Stimulated activated CD4-positive, alpha-beta T cell treated with anti-CD3 and anti-CD28 coated beads, Interleukin-4, amount 100 ng/mL, for 48 hours (primary cell): Measurements from ENCODE around the gene KCNAB1.

ENCODE experiments used
- DNase-seq, 2 donors: peaks; one replicate each; pipeline ENCODE4 v3.0.0-alpha.2; 2020; ENCODE audit warnings: low read depth in 2 of 2

The KCNAB1 gene

DNA sequence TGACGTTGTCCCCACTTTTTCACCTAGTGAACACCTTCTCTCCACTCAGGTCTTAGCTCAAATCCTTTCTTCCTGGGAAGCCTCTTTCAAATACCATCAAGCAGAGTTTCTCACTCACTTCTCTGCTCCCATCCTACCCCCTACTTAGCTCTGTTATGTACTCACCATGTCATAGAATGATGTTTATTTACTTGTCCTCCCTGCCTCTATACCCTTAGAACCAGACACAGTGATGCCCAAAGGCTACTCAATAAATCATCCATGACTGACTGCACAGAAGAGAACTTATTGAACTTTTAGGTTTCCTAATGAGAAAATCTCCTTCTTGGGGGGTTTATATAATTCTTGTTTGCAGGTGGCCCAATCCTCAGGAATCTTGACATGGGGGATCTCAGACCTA lies 280.4 kb downstream of the KCNAB1 start:
- DNase-seq, result no peak

GRCh38 chr3:156404217-156404616 lies 283.8 kb downstream of the KCNAB1 start:
- DNase-seq, result no peak

DNA sequence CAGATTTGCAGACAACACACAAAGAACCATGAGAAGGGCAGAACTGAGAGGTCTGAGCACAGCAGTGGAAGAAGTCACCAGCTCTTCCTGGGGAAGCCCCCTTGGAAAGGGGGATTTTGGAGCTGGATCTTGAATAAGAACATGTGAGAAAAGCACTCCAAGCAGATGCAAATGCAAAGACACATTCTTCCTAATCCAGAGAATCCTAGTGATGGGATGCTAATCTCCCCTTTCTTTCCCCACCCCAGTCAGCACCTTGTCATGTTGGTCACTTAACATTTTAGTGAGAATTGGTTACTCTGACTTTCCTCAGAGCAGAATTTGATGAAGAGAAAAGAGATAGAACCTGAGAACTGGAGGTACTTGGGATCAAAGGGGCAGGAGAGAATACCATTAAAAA lies 286.0 kb downstream of the KCNAB1 start:
- DNase-seq, result no peak

DNA sequence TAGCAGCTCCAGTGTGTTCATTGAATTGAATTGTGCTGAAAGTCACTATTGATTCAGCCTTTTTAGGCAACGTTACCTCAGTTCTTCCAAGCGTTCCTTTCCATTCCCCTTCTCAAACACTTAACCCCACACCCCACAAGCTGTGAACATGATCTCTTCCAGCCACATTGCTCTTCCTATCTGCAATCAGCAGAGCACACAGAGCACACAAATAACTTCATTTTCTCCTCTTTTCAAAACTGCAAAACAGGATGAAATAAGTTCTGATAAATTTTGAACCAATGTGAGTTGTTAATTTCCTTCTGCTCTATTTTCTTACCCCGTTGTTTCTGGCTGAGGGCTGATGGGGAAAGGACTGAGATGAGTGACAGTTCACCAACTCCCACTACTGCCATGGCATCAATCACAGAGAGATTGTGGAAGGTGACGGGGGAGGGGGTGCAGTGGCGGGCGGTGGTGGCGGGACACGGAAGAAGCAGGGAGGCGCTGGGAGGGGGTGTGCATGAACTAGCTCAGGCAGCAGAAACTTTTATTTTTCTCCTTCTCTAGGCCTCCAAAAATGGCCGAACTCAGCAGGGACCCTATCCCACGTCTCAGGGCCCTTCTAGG lies 287.3 kb downstream of the KCNAB1 start:
- no peak for DNase-seq

DNA sequence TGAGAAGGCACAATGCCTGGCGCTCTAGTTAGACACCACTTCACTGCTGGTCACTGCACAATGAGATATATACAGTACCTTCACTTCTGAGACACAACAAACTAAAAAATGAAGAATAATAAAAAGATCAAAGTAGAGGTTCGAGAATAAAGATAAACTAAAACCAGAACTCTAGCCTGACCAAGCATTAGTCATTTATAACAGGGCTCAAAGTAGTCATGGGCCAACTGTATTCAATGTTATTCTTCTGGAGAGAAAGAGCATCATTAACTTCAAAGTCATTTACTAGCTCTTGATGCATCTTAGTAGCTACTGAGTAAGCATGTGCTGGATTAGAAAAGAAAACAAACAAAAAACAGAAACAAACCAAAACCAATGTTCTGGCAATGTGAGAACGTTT lies 289.3 kb downstream of the KCNAB1 start:
- no peak for DNase-seq

DNA sequence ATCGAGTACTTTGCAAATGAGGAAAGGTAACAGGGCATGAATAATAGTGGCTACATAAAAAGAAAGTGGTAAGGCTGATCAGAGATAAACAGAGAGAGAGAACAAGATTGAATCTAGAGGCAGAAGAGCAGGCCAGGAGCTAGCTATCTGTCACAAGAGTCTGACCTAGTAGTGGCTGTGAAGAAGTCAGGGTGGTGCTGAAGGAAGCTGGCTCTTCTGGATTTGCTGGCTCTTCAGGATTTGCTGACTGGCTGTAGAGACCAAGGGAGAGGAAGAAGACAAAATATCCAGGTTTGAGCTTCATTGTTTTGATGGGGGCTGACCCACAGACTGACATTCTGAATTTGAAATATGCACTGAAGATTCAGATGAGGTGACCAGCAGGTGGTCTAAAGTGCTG lies 292.2 kb downstream of the KCNAB1 start:
- DNase-seq, result no peak

DNA sequence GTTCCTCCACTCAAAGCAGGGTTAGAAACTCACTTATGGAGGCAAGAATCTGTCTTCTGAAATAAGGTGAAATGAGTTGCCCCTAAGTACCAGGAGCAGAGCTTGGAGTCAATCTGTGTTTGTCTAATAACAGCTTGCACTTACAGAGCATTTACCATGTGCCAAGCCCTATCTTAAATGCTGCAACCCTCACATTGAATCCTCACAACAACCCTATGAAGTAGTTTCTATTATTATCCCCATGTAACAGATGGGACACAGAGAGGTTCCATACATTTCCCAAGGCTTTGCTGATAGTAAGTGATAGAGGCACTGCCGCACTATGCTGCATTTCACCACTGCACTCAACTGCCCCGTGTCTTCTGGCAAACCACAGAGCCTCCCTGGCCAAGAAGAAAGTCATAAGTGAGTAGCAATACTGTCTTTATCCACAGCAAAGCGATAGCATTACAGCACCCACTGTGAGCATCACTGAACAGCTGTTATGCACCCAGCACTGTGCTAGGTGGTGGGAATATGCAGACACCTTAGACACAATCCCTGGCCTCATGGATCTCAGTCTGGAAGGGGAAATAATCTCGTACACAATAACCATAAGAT lies 293.0 kb downstream of the KCNAB1 start:
- no peak for DNase-seq

DNA sequence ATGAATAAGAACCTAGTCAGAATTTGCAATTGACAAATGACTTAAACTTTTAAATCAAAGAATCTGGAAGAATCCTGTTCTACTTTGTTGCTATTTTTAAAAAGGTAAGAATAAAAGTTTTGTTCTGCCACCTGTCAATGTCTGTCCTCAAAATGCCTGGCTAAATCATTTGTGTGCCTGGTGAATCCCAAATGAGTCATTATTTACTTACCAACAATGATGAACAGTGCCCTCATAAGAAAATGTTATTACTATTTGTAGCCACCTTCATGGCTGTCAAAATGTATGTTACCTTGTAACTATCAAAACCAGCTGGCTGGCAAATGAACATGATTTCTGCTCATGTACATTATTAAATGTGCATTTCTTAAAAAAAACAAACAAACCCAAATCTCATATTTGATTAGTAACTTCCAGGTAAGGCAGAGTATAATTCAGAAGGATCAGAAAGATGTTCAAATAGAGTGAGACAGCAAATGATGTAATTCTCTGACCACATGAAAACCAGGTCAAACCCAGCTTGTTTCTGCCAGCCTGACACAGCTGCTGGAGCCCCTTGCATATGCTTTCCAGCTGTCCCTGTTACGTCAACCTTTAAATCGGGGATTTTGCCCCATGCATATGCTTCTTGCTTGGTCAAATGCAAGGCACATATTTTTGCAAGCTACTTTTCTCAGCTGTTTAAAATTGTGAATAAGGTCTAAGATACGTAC lies 296.6 kb downstream of the KCNAB1 start:
- no peak for DNase-seq

- no peak for DNase-seq
Observed at GRCh38 chr3:156417559-156418132, 297.3 kb downstream of the KCNAB1 start.

GRCh38 chr3:156418428-156418827 lies 298.1 kb downstream of the KCNAB1 start:
- DNase-seq, result no peak

GRCh38 chr3:156421534-156421933 lies 301.2 kb downstream of the KCNAB1 start:
- no peak for DNase-seq

DNA sequence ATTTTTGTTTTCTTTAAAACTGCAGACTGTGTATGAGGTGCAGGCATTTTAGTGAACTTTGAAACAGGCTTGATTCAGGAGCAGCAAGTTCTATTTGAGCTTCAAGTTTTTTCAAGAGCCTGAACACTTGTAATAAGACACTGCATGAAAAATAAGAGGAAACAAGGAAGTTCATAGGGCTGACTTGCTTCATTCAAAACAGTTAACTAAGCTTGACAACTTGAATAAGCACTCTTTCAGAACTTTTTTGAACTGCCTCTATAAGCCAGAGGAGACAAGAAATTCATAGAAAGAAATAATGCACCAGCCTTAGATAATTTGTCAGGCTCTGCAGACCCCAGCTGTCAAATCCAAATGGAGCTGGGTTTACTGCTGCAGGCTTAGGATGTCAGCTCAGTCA lies 304.4 kb downstream of the KCNAB1 start:
- DNase-seq, result no peak

DNA sequence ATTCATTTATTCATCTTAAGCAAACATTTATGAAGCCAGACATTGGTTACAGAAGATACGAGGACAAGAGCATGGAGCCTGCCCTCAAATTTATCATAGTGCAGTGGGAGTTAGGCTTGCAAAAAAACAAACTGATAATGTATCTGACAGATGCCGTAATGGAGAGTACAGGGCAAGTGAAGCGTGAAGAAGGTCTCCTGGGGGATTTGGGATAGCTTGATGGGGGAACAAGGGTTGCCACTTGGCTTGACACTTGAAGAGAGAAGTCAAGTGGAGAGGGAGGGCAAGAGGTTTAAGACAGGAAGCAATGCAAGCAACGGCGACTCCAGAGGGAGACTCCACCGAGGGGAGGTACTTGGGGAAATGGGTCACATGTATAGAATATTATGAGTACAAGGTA lies 305.3 kb downstream of the KCNAB1 start:
- no peak for DNase-seq

DNA sequence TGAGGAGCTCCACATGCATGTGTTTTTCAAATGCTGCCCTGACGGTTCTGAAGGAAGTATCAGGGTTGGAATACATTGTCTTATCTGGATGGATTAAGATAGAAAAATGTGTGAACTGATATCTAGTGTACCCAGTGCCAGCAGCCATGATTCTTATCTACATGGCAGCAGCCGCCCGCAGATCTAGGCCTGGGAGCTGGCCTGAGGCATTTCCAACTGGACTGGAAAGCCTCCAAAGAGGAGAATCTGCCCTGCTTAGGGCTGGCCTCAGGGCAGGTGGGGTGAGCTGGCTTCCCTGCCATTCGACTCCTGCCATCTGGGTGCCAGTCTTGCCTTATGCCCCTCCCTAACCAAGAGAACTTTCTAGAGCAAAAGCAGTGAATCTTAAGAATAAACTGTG lies 308.7 kb downstream of the KCNAB1 start:
- DNase-seq, result no peak

DNA sequence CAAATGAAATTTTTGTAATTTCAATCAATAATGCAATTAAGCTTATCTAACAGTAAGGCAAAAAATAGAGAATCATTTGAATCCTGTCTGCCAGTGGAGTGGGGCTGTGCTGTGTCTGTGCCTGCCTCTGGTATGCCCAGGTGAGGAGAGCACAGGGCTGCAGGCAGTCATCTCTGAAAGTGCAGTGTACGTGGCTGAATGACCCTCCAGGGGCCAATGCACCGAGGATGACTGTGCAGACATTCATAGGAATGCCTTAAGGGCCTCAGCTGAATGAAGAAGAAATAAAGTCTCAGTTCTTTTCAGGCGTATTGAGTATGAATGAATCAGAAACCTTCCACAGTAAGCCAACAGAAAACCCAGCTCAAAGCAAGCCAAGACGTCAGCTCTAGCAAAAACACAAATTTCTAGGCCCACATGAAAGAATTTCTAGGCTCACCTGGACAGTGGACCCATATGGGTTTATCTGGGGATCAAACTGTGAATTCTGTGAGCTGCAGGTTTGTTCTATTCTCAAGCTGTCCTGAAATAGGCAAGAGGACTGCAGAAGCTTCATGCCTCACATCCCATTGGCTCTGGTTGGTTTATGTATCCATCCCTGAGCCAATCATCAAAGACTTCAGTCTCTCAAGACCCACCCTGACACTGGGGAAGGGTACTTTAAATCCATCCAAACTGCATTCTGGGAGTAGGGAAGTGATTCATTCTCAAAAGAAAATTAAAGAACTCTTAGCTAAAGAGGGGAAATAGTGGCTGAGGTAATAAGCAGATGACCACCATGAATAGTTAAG lies 311.2 kb downstream of the KCNAB1 start:
- DNase-seq, result no peak

GRCh38 chr3:156432563-156432962 lies 312.2 kb downstream of the KCNAB1 start:
- DNase-seq, result no peak

GRCh38 chr3:156433138-156433537 lies 312.8 kb downstream of the KCNAB1 start:
- DNase-seq, result no peak

DNA sequence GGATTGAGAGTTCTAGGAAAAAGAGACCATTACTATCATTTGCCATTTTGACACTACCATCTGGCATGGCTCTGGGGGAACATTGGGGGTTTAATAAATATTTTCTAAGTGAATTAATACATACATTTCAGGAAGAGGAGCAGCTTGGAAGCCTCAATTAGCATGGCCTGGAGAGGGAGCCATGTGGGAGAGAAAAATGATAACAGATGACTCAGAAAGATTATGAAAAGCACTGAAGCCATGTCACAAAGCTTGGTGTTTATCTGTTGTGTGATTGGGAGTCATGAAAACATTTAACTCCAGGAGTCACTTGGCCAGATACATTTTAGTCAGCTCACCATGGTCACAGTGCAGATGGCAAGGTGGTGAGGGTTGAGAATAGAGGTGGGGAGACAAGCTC lies 313.5 kb downstream of the KCNAB1 start:
- DNase-seq, result no peak

GRCh38 chr3:156434921-156435320 lies 314.5 kb downstream of the KCNAB1 start:
- DNase-seq, result no peak

GRCh38 chr3:156443079-156443478 lies 322.7 kb downstream of the KCNAB1 start:
- DNase-seq, result no peak

DNA sequence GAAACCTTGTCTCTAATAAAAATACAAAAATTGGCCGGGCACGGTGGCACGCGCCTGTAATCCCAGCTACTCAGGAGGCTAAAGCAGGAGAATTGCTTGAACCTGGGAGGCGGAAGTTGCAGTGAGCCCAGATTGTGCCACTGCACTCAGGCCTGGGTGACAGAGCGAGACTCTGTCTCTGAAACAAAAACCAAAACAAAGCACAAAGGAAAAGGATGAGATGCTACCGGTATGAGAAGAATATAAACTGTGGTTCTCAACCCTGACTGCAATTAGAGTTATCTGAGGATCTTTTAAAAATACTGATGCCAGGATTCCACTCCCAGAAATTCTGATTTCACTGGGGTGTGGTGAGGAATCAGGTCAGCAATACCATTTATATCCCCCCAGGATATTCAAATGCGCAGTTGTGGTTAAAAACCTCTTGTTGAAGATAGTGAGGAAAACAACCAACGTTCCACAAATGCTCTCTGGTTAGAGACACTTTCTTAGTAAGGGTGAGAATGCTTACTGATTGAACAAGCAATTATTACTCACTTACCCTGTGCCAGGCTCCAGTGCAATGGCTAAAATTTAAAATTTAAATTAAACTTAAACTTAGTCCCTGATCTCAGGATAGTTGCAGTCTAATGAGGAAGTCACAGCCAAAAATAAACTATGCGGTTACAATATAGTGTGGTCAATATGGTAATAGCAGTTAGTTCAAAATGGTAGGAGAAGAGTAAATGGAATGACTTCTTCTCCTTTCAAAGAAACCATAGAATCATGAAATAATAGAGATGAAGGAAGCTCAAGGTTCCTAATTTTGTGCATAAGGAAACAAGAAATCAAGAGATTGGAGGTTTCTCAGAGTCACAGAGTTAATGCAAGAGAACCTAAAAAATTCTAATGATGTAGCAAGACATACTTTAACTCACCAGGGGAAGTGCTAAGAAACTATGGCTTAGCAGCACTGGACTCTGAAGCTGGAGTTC lies 325.0 kb downstream of the KCNAB1 start:
- DNase-seq, result no peak
